GM12878 (cell line): ENCODE data around the gene PDXP. TPM values are rescaled to one million over a fixed set of nuclear protein-coding genes. Genes with fewer than 3 reads are reported as not detected.

Experiments used
- CREB1 ChIP-seq: IDR thresholded peaks from 2 replicates; pipeline ENCODE4 v1.6.1; 2012; ENCODE audit warnings: low read depth, mild to moderate bottlenecking, inconsistent platforms
- GATAD2B ChIP-seq: fragments of 450-650 bp; conservative IDR thresholded peaks from 2 replicates; pipeline ENCODE4 v1.6.1; 2017; ENCODE audit warnings: low read depth, mild to moderate bottlenecking, moderate library complexity
- IKZF2 ChIP-seq, 2 experiments: fragments of 450-650 bp; IDR thresholded peaks; 2 replicates each; pipeline ENCODE4 v1.6.1; 2017; ENCODE audit warnings: mild to moderate bottlenecking in 2 of 2, moderate library complexity in 2 of 2
- MTA2 ChIP-seq: fragments of 450-650 bp; IDR thresholded peaks from 2 replicates; pipeline ENCODE4 v1.6.1; 2016; ENCODE audit warnings: low read depth, mild to moderate bottlenecking, moderate library complexity
- NFYA ChIP-seq: IDR thresholded peaks from 2 replicates; pipeline ENCODE4 v1.6.1; 2011; ENCODE audit warnings: low read depth, mild to moderate bottlenecking, low read length, improper control_type of control experiment, borderline replicate concordance
- PAX5 ChIP-seq: IDR thresholded peaks from 2 replicates; pipeline ENCODE4 v1.6.1; 2011; ENCODE audit warnings: low read depth, low read length, borderline replicate concordance
- RAD51 ChIP-seq: fragments of 450-650 bp; IDR thresholded peaks from 2 replicates; pipeline ENCODE4 v1.6.1; 2016; ENCODE audit warnings: moderate library complexity, mild to moderate bottlenecking, inconsistent platforms
- SMAD5 ChIP-seq: IDR thresholded peaks from 2 replicates; pipeline ENCODE4 v1.6.1; 2016; ENCODE audit warnings: antibody characterized with exemption, low read depth
- SP1 ChIP-seq: IDR thresholded peaks from one replicate; pipeline ENCODE4 v1.6.1; 2011; ENCODE audit warnings: low read depth, low read length
- SPI1 ChIP-seq: IDR thresholded peaks from 2 replicates; pipeline ENCODE4 v1.6.1; 2011; ENCODE audit warnings: low read depth, mild to moderate bottlenecking, low read length, moderate library complexity, borderline replicate concordance; ENCODE audit not compliant: insufficient read depth
- YY1 ChIP-seq: IDR thresholded peaks from 2 replicates; pipeline ENCODE4 v1.6.1; 2011; ENCODE audit warnings: low read depth, mild to moderate bottlenecking, low read length
- ZNF687 ChIP-seq: fragments of 450-650 bp; IDR thresholded peaks from 2 replicates; pipeline ENCODE4 v1.6.1; 2017; ENCODE audit warnings: mild to moderate bottlenecking, moderate library complexity
- polyA plus RNA-seq, 11 experiments: library from polyadenylated mRNA; depleted of rRNA in 4 of 11; unstranded in 6 of 11; stranded (reverse) in 5 of 11; fragments of >200 nt; fragmentation: Nextera tagmentation in 4 of 11; fragmentation: Illumina TruSeq in 1 of 11; extraction: Ambion mirVana in 4 of 11; extraction: Trizol in 1 of 11; gene quantifications; 1 replicate in 1 of 11; 2 replicates in 10 of 11; pipeline versions ENCODE4 v1.2.1 to v1.2.3, GENCODE V29; 2011 to 2016; ENCODE audit warnings: inconsistent platforms in 2 of 11, missing spikeins in 2 of 11, low read depth in 1 of 11
- total RNA-seq, 4 experiments: library from RNA; depleted of rRNA in 3 of 4; stranded (reverse); fragments of >200 nt in 3 of 4; fragmentation: Illumina TruSeq in 1 of 4; extraction: Trizol in 1 of 4; gene quantifications; 2 replicates each; pipeline versions ENCODE4 v1.2.1 to v1.2.3, GENCODE V29; 2013 to 2021

The PDXP gene
- total and polyA plus RNA-seq, 10 of the 15 experiments (the other 5 are each of a cell fraction or from before 2014, with no cell fraction given): 4.4 to 56.7 (median 34.6) TPM

DNA sequence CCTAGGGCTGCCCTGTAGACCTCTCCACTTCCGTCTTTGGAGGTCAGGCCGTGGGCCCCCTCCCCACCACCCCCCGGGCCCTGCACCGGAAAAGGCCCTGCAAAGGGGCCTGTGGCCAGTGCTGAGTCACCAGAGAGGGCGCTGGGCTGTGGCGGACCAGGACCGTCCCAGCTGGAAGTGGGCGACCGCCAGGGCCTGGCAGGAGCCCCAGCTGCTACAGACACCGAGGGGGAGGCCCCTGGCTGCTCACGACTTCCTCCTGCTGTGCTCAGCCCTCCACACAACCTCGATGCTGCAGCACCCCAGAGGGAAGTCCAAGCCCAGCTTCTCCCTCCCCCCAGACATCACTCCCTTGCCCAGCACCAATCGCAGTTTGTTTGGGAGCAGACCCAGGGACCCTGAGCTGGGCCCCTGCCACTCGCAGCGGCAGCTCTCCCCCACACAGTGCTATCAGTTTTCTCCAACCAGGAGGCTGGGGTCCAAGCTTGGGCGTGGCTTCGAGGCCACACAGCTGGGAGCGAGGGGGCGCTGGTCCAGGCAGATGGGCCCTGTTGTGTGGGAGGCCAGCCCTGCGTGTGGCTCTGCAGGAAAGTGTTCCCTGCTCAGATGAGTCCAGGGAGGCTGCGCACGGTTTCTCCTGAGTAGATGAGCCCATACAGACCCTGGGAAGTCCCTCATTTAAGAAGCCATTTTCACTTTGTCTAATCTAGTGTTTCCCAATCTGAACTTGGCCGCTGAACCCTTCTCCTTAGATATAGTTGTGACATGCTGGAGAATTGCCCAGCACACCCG is 24.7 kb upstream of the PDXP start (continued):
- 0 out of 2 replicates have a peak, but pooled peaks have one; percentile 40 for TF ChIP-seq ZNF687
- peak; percentile 80 for TF ChIP-seq SP1
- peak; percentile 96 to 97 for TF ChIP-seq IKZF2 (IDR thresholded peaks at IDR 0.05)
- peak; percentile 72 for TF ChIP-seq SPI1
- peak; percentile 59 for TF ChIP-seq YY1
- no peak for TF ChIP-seq RAD51
- TF ChIP-seq SMAD5: peak; percentile 71; the same call in 1 of the 2 replicates
- TF ChIP-seq GATAD2B: peak; percentile 96
- TF ChIP-seq MTA2: no peak
- TF ChIP-seq PAX5: peak; percentile 73; the same call in 1 of the 2 replicates
- TF ChIP-seq NFYA: no peak
- no peak for TF ChIP-seq CREB1
